Vagina (tissue), 2 donors: ENCODE measurements around the gene NR1I2. TPM values are rescaled to one million over a fixed set of nuclear protein-coding genes. Genes with fewer than 3 reads are reported as not detected.

Source experiments
- DNase-seq, 2 donors: peaks; one replicate each; pipeline ENCODE4 v3.0.0-alpha.2; 2017; ENCODE audit errors: extremely low spot score in 2 of 2
- H3K27ac ChIP-seq: fragments of 200-600 bp; sonication (generic); one replicate; pipeline ENCODE4 v1.5.1; 2019
- H3K27me3 ChIP-seq: fragments of 200-600 bp; sonication (generic); one replicate; pipeline ENCODE4 v1.5.1; 2019
- H3K36me3 ChIP-seq, 2 donors: fragments of 200-600 bp; sonication (generic); one replicate each; pipeline ENCODE4 v1.5.1; 2017 to 2019
- H3K4me1 ChIP-seq: fragments of 200-600 bp; sonication (generic); one replicate; pipeline ENCODE4 v1.5.1; 2019
- H3K4me3 ChIP-seq, 2 donors: fragments of 200-600 bp; sonication (generic); 1 replicate in 1 of 2; 2 replicates in 1 of 2; pipeline ENCODE4 v1.5.1; 2016 to 2019
- H3K9me3 ChIP-seq: fragments of 200-600 bp; sonication (generic); one replicate; pipeline ENCODE4 v1.5.1; 2019
- CTCF ChIP-seq, 3 experiments: fragments of 450-650 bp in 2 of 3; fragments of 200-600 bp in 1 of 3; sonication (generic) in 1 of 3; IDR thresholded peaks; one replicate each; pipeline ENCODE4 v1.5.1; 2017 to 2019; ENCODE audit warnings: antibody characterized with exemption in 3 of 3, mild to moderate bottlenecking in 2 of 3, moderate library complexity in 2 of 3
- POLR2A ChIP-seq, 2 donors: fragments of 450-650 bp; IDR thresholded peaks; one replicate each; pipeline ENCODE4 v1.6.1; 2017; ENCODE audit warnings: antibody characterized with exemption in 2 of 2, mild to moderate bottlenecking in 2 of 2, moderate library complexity in 2 of 2
- POLR2AphosphoS5 ChIP-seq, 2 donors: sonication (generic); formaldehyde crosslinking; IDR thresholded peaks; one replicate each; pipeline ENCODE4 v1.9.0; 2017; ENCODE audit warnings: antibody characterized with exemption in 2 of 2, mild to moderate bottlenecking in 2 of 2, low read depth in 1 of 2; ENCODE audit not compliant: insufficient read depth in 1 of 2
- intact Hi-C: fragments of 100-400 bp; cut with DNase I; formaldehyde crosslinking; loops from one replicate; pipeline ENCODE4 v1.15.1; 2023
- total RNA-seq: library from RNA; depleted of rRNA; stranded (reverse); fragments of >200 nt; gene quantifications from one replicate; pipeline ENCODE4 v1.2.3, GENCODE V29; 2016

The NR1I2 gene
- total RNA-seq, 1 donor from 2014 or later = not detected

GRCh38 chr3:119815716-119816115 is 33.8 kb downstream of the NR1I2 start:
- Histone ChIP-seq H3K36me3 (no peaks in the 10 kb centered on the region), H3K4me3 (no peak overlapping the region), H3K27me3 (no peaks in the 10 kb centered on the region), H3K27ac (no peak overlapping the region), H3K9me3 (no peaks in the 10 kb centered on the region), H3K4me1 (no peaks in the 10 kb centered on the region)
- intact Hi-C loops = no loop called here
- DNase-seq = no peak
- TF ChIP-seq CTCF (IDR thresholded peaks at IDR 0.05) (no peak), POLR2A (IDR thresholded peaks at IDR 0.05) (no peak), POLR2AphosphoS5 (IDR thresholded peaks at IDR 0.05; ENCODE audit: insufficient read depth in 1 of 2, low read depth in 1 of 2) (no peak)

DNA sequence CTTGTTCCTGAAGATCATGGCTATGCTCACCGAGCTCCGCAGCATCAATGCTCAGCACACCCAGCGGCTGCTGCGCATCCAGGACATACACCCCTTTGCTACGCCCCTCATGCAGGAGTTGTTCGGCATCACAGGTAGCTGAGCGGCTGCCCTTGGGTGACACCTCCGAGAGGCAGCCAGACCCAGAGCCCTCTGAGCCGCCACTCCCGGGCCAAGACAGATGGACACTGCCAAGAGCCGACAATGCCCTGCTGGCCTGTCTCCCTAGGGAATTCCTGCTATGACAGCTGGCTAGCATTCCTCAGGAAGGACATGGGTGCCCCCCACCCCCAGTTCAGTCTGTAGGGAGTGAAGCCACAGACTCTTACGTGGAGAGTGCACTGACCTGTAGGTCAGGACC is 35.2 kb downstream of the NR1I2 start:
- H3K36me3 ChIP-seq = no peaks in the 10 kb centered on the region
- TF ChIP-seq CTCF (IDR thresholded peaks at IDR 0.05) = no peak
- TF ChIP-seq POLR2A (IDR thresholded peaks at IDR 0.05) = no peak
- TF ChIP-seq POLR2AphosphoS5 (IDR thresholded peaks at IDR 0.05; ENCODE audit: insufficient read depth in 1 of 2, low read depth in 1 of 2) = no peak
- H3K4me3 ChIP-seq = no peak overlapping the region
- H3K4me1 ChIP-seq = no peaks in the 10 kb centered on the region
- intact Hi-C loops = no loop called here
- DNase-seq = no peak
- no peaks in the 10 kb centered on the region for H3K9me3 ChIP-seq
- no peaks in the 10 kb centered on the region for H3K27me3 ChIP-seq
- H3K27ac ChIP-seq = no peak overlapping the region

DNA sequence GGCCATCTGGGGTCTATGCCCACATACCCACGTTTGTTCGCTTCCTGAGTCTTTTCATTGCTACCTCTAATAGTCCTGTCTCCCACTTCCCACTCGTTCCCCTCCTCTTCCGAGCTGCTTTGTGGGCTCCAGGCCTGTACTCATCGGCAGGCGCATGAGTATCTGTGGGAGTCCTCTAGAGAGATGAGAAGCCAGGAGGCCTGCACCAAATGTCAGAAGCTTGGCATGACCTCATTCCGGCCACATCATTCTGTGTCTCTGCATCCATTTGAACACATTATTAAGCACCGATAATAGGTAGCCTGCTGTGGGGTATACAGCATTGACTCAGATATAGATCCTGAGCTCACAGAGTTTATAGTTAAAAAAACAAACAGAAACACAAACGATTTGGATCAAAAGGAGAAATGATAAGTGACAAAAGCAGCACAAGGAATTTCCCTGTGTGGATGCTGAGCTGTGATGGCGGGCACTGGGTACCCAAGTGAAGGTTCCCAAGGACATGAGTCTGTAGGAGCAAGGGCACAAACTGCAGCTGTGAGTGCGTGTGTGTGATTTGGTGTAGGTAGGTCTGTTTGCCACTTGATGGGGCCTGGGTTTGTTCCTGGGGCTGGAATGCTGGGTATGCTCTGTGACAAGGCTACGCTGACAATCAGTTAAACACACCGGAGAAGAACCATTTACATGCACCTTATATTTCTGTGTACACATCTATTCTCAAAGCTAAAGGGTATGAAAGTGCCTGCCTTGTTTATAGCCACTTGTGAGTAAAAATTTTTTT is 35.9 kb downstream of the NR1I2 start:
- H3K4me3 ChIP-seq = no peak overlapping the region
- intact Hi-C loops = no loop called here
- H3K27me3 ChIP-seq = no peaks in the 10 kb centered on the region
- TF ChIP-seq POLR2AphosphoS5 (IDR thresholded peaks at IDR 0.05; ENCODE audit: insufficient read depth in 1 of 2, low read depth in 1 of 2) (no peak), CTCF (IDR thresholded peaks at IDR 0.05) (no peak), POLR2A (IDR thresholded peaks at IDR 0.05) (no peak)
- H3K4me1 ChIP-seq = no peaks in the 10 kb centered on the region
- no peak for DNase-seq
- H3K36me3 ChIP-seq = no peaks in the 10 kb centered on the region
- no peaks in the 10 kb centered on the region for H3K9me3 ChIP-seq
- H3K27ac ChIP-seq = no peak overlapping the region

DNA sequence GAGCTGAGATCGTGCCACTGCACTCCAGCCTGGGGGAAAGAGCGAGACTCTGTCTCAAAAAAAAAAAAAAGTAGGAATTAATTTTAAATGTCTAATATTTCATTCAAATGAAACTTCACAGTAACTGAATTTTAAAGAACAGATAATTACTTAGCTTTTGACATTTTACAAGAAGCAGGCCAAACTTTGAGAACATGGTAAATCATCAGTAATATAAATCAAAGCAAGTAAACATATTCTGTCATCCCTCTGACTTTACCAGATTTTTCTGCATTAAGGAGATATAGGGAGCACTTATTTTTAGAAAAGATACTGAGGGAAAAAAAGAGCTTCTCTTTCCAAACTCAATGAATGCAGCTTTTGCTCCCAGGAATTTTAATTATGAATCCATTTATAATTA is 37.0 kb downstream of the NR1I2 start:
- no peak for DNase-seq
- H3K27me3 ChIP-seq = no peaks in the 10 kb centered on the region
- intact Hi-C loops = no loop called here
- no peak overlapping the region for H3K27ac ChIP-seq
- H3K9me3 ChIP-seq = no peaks in the 10 kb centered on the region
- H3K4me3 ChIP-seq = no peak overlapping the region
- H3K4me1 ChIP-seq = no peaks in the 10 kb centered on the region
- no peaks in the 10 kb centered on the region for H3K36me3 ChIP-seq
- TF ChIP-seq POLR2A (IDR thresholded peaks at IDR 0.05) = no peak
- no peak for TF ChIP-seq POLR2AphosphoS5 (IDR thresholded peaks at IDR 0.05; ENCODE audit: insufficient read depth in 1 of 2, low read depth in 1 of 2)
- TF ChIP-seq CTCF (IDR thresholded peaks at IDR 0.05) = no peak

GRCh38 chr3:119819806-119820205 is 37.9 kb downstream of the NR1I2 start:
- H3K4me3 ChIP-seq = no peak overlapping the region
- intact Hi-C loops = loop anchor here (10.0 kb wide), 1 partner anchor 675 kb away; no protein-coding TSS in a partner anchor
- TF ChIP-seq POLR2AphosphoS5 (IDR thresholded peaks at IDR 0.05; ENCODE audit: insufficient read depth in 1 of 2, low read depth in 1 of 2) = no peak
- TF ChIP-seq POLR2A (IDR thresholded peaks at IDR 0.05) = no peak
- no peak for TF ChIP-seq CTCF (IDR thresholded peaks at IDR 0.05)
- H3K27me3 ChIP-seq = no peaks in the 10 kb centered on the region
- no peak for DNase-seq
- H3K27ac ChIP-seq = no peak overlapping the region
- no peaks in the 10 kb centered on the region for H3K4me1 ChIP-seq
- H3K9me3 ChIP-seq = no peaks in the 10 kb centered on the region
- H3K36me3 ChIP-seq = no peaks in the 10 kb centered on the region
